GM21360 (cell line): Measurements from ENCODE around the gene IFNL3.
"Not testable (repeated sequence)": the region's sequence is repeated elsewhere in the genome, so short reads cannot be mapped to it uniquely, and the experiment has no call there.

Experiments used
- ATAC-seq: cut with Tn5 transposase; IDR thresholded peaks from one replicate; pipeline ENCODE4 v1.9.1; 2021; ENCODE audit warnings: mild to moderate bottlenecking, moderate library complexity; ENCODE audit not compliant: unreplicated experiment

Gene IFNL3

DNA sequence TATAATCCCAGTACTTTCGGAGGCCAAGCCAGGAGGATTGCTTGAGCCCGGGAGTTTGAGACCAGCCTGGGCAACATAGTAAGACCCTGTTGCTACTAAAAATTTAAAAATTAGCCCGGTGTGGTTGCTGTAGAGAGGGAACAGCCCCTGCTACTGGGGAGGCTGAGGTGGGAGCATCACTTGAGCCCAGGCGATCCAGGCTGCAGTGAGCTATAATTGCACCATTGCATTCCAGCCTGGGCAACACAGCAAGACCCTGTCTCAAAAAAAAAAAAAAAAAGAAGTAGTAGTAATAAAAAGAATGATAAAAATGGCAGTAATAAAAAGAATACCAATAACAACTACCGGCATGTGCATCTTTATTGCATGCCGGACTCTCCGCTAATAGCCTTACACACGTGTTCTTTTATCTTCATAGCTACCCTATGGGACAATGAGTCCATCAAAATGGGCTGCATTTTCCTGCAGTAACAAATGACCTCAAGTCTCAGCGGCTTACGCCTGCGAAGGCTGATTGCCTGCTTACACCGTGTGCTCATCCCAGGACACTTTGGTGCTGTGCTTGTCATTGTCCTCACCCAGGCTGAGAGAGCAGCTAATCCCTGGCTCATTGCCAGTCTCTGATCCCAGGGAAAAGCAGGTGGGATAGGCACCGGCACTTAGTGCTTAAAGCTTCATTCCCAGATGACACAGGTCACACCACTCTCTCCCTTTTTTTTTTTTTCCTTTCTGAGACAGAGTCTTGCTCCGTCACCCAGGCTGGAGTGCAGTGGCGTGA, 26.4 kb downstream of the IFNL3 start:
- ATAC-seq, result no peak

DNA sequence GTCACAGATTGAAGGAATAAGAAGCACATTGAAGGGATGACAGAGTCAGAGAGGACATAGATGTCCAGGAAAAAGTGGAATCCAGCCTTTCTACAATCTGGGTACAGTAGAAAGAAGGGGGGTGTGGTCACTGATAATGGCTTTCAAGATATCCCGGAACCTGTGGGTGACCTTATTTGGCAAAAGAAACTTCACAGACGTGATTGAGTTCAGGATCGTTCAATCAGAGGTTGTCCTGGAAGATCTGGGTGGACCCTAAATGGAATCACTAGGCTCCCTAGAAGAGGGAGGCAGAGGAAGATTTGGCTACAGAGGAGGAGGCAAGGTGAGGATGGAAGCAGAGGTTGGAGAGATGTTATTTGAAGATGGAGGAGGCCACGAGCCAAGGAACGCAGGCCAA, 27.7 kb downstream of the IFNL3 start:
- ATAC-seq, result no peak

DNA sequence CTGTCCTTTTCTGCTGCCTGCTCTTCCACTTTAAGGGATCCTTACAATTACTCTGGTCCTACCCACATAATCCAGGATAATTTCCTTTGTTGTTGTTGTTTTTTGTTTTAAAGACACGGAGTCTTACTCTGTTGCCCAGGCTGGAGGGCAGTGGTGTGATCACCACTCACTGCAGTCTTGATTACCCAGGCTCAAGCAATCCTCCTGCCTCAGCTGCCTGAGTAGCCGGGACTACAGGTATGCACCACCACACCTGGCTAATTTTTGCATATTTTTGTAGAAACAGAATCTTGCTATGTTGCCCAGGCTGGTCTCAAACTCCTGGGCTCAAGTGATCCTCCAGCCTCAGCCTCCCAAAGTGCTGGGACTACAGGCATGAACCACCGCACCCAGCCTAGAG, 29.5 kb downstream of the IFNL3 start:
- ATAC-seq, result not testable (repeated sequence)

DNA sequence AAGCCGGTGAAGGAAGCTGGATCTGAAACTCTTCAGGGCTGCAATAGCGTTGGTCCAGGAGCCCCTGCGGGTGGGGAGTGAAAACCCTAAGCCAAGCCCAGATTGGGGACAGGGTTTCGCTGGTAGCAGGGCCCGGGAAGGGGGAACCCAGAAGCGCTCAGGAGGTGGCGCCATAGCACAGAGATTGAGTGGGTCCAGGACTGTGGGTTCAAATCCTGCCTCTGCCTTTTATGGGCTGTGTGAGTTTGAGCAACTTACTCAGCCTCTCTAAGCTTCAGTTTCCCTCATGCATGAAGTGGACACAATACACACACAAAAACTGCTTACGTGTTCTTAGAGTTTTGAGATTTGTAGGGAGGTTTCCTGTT, 32.4 kb downstream of the IFNL3 start:
- no peak for ATAC-seq

DNA sequence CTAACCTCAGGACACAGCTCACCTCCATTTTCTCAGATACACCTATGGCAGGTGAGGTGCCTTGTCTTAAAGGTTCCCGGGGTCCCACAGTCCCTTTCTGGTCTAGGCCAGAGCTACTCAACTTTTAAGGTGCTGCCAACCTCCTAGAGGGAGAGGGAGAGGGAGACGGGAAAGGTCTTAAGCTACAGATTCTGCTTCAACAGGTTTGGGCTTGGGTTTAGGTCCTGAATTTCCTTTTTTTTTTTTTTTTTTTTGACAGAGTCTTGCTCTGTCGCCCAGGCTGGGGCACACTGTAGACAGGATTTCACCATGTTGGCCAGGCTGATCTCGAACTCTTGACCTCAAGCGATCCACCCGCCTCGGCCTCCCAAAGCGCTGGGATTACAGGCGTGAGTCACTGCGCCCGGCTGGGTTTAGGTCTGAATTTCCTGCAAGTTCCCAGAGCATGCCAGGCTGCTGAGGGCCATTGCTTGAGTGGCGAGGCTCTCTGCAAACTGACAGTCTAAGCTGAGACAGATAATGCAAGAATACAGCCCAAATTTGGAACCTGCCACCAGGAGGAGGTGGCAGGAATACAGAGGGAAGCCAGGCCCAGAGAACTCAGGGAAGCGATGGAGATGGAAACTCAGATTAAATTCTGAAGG, 33.0 kb downstream of the IFNL3 start:
- ATAC-seq, result no peak

DNA sequence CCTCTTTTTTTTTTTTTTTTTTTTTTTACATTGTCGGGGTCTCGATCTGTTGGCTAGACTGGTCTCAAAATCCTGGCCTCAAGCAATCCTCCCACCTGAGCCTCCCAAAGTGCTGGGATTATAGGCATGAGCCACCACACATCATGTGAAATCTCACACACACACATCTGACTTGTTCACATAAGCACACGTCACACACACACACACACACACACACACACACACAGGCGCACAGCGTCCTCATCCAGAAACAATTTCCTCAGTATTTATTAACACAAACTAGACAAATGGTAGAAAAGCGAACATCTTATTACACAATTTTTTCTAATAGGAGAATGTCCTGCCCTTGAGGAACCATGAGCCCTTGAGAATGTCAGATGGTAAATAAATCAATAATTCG, 35.6 kb downstream of the IFNL3 start:
- no peak for ATAC-seq

DNA sequence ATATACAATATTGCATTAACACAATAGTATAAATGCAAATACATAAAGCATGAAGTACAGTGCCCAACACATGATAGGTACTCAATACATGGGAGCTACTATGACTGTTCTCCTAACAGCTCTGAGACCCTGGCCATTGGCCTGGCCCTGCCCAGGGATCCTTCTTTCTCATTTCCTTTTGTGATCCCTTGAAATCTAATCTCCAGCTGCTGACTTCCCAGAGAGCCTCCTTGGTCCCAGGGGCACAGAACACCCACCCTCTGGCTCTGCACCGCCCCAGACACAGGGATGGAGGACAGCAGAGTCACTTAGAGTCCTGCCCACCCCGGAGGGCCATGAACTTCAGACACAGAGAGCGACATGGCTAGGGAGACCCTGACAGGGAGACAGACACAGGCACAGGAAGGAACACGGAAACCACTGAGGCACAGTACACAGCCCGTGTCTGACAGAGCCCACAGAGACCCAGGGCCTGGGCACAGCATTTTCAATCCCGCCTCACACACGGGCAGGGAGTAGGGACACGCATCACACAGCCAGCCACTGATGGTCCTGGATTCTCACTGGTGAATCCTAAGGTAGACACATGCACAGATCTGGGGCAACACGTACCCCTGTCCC, 36.5 kb downstream of the IFNL3 start:
- ATAC-seq, result no peak

DNA sequence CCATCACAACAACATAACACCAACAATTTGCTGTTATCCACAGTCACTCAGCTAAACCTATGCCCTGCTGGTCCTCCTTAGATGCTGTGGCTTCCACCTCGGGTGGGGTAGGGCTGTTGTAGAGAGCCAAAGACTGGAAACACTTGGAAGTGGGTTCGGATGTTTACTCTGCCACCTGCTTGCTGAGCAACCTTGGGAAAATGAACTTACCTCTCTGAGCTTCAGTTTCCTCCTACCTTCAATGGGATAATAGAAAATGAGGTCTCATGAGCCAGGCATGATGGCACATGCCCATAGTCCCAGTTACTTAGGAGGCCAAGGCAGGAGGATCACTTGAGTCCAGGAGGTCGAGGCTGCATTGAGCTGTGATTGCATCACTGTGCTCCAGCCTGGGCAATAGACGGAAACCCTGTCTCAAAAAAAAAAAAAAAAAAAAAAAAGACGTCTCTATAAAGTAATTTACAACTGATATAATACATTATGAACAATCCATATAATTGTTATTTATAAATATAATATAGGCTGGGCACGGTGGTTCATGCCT, 37.4 kb downstream of the IFNL3 start:
- no peak for ATAC-seq

DNA sequence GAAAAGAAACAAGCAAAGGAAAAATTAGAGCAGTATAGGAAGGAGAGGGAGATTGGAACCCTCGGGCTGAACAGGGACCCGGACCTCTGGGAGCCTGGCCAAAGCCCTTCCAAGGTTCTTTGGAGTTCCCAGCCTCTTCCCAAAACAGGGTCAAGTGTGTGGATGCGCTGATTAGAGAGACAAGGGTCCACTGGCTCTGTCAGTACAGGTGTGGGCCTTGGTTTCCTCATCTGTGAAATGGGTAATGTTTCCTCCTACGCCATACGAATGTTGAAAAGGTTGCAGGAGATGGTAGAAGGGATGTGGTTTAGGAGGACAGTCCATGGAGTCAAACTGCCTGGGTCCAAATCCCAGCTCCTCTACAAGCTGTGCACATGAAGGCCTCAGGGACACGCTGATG, 38.7 kb downstream of the IFNL3 start:
- no peak for ATAC-seq

DNA sequence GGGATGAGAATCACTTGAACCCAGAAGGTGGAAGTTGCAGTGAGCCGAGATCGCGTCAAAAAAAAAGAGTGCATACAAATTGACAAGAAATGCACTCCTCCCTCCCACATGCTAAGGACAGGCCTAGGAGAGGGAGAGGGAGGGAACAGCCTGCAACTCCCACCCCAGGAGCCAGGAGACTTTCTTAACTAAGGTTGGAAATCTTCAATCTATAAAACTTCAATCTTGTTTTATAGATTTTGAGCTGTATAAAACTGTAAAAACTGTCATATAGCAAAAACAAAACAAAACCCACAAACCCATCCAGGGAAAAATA, 39.4 kb downstream of the IFNL3 start:
- no peak for ATAC-seq

DNA sequence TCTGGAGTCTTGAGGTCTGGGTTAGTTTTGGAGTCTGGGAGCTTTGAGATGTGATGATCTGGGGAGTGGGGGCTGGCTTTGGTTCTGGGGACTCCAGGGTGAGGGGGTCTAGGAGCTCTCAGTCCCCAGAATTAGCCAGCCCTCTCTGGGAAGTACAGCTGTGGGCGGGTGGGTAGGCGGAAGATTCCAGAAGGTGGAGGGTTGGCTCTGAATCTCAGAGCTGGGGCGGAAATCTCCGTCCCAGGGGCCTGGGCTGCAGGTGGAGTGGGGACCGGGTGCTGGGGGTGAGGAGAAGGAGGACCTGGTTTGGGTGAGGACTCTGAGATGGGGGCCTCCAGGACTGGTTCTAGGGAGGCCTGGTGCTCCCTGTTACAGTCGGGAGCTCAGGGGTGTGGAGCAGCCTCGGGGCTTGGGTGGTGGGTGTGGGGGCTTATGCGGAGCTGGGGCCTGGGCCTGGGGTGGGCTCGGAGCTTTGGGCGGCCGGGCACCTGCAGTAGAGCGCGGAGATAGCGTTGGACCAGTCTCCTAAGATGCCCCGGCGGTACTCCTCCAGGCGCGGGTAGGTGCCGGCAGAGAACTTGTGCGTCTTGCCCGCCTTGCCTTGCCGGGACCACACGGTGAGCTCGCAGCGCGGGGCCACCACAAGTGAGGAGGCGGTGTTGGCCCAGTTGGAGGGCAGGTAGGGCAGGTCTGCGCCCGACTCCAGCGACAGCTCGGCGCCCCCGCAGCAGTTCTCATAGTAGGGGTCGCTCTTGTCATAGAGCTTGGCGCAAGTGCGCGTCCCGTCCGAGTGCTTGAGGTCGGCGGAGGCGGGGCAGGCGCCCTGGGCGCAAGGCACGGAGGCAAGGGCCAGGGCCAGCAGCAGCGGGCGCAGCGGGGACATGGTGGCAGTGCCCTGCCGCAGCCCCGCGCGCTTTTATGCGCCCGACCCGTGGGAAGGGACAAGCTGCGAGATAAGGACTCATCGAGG, 41.1 kb downstream of the IFNL3 start, which contains the start of gene SYCN:
TSS of gene SYCN (minus strand) at position 892 of the 970 bp plus-strand sequence. CDS start at position 883, 9 bp downstream.
- ATAC-seq, result no peak

DNA sequence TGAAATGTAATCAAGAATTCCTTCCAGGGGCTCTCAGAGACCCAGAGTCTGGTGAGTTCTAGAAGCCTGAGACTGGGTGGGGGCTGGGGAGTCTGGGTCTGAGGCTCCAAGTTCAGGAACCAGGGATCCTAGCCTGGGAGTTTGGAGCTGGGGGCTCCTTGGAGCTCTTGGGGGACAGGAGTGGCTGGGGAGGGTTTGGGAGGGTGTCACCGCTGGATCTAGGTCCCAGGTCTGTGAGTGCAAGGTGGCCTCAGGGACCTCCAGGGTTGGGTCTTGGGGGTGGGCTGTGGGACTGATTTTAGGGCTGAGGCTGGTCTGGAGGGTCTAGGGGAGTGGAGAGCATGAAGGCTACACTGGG, 41.8 kb downstream of the IFNL3 start:
- ATAC-seq, result no peak

DNA sequence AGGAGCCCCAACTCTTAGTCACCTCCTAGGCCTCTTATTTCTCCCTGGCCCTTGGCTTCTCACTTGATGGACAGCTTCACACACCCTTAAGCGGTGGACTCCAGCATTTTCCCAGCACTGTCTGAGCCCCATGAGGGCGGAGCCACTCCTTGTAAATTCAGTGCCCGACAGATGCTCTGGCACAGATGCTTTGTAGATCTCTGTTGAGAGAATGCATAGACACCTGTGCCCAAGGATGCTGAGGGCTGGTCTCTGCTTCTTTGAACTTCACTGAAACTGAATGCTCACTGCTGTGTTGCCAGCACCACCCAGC, 44.0 kb downstream of the IFNL3 start:
- no peak for ATAC-seq

DNA sequence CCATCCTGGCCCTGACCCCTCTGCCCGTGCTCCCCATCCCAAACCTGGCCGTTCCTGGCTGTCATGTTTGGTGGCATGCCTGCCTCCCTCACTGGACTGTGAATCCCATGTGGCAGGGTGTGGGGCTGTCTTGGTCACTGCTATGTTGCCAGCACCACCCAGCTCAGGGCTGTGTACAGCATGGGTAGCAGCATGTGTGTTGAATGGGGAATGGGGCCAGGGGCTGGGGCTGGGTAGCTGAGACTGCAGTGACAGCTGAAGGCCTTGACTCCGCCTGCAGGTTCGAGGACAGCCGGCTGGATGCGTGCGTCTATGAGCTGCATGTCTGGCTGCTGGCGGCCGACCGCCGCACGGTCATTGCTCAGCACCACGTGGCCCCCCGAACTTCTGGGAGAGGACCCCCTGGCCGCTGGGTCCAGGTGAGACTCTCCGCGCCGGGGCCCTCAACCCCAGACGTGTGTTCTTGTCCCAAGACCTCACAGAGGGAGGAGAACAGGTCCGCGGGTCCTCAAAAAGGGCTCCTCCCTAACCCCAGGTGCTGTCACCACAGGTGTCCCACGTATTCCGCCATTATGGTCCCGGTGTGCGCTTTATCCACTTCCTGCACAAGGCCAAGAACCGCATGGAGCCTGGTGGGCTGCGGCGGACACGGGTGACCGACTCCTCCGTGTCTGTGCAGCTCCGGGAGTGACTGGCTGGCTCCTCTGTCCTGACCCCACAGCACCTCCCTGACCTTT, 44.6 kb downstream of the IFNL3 start:
- no peak for ATAC-seq

DNA sequence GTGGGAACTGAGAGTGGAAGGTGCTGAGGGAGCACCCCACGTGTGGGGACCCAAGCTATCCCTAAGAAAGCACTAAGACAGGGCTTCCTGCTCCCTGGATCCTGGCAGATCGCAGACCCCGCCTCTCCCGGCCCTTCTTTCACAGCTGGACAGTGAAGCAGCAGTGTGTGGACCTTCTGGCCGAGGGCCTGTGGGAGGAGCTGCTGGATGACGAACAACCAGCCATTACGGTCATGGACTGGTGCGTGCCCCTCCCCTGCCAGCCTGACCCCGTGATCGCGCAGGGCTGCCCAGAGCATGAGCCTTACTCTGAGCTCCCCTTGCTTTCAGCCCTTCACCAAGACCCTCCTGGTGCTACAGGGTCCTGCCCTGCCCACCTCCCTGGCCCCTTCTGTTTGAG, 45.8 kb downstream of the IFNL3 start:
- no peak for ATAC-seq

DNA sequence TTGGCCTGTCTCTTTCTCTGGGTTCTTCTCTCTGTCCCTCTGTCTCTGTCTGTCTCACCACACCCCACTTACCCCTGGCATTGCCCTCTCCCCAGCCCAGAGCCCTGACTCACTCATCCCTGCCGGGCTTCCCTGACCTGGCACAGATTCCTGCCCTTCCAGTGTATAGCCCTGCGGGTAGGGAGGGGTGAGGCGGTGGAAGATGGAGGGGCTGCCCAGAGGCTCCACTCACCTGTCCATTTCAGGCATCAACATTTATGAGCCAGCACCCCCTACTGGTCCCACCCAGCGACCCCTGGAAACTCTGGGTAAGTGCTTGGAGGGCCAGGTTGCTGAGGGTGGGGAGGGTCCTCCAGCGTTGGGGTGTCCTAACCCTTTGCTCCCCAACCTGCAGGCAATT, 47.0 kb downstream of the IFNL3 start:
- no peak for ATAC-seq

DNA sequence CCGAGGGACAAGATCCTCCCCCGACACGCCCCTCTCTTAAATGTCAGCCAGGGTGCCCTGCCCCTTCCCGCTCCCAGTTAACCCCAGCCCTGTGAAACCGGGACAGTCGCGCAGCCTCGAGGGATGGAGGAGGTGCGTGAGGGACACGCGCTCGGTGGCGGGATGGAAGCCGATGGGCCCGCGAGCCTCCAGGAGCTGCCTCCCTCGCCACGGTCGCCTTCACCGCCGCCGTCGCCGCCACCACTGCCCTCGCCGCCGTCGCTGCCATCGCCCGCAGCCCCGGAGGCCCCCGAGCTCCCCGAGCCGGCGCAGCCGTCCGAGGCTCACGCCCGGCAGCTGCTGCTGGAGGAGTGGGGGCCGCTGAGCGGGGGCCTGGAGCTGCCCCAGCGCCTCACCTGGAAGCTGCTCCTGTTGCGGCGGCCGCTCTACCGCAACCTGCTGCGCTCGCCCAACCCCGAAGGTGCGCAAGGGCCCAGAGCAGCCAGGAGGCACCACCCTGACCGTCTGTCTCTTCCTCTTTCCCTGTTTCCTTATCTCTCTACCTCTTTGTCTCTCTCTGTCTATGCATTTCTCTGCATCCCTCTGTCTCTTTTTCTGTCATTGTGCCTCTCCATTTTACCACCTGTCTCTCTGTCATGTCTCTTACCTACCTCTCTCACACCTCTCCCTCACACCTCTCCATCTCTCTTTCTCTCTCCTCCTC, 47.8 kb downstream of the IFNL3 start, which contains the start of gene NCCRP1:
TSS of gene NCCRP1 (plus strand) at position 105 of the 703 bp plus-strand sequence. CDS start at position 124, 19 bp downstream.
- ATAC-seq, result no peak

DNA sequence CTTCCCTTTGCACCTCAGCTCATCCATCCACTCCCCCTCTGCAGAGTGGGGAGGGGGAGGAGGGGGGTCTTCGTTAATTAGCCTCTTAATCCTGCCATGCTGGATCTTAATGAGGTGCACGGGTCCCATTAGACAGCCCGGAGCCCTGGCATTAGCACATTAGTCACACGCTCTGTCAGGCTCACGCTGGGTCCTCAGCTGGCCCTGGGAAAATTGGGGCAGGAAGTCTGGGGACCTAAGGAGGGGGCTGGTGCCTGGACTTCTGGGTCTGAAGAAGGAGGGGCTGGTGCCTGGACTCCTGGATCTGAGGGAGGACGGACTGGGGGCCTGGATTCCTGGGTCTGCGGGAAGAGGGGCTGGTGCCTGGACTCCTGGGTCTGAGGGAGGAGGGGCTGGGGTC, 48.5 kb downstream of the IFNL3 start:
- no peak for ATAC-seq

DNA sequence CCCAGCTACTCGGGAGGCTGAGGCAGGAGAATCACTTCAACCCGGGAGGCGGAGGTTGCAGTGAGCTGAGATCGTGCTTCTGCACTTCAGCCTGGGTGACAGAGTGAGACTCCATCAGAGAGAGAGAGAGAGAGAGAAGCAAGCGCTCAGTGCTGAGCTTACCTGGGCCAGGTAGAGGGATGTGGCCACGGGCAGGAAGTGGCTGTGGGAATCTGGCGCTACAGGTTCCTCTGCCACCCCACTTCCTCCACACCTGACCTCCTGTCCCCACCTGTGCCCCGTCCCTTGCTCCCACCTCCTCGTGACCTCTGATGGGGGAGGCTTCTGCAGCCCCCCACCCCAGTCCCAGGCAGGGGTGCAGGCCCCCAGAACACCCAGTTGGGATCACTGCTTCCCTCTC, 49.1 kb downstream of the IFNL3 start:
- no peak for ATAC-seq
